GM18868 (cell line): Measurements from ENCODE around the gene ARHGEF25.
A peak's percentile ranks its signal among the peaks of the same experiment; 100 is the strongest.
"Not testable (repeated sequence)": the region's sequence is repeated elsewhere in the genome, so short reads cannot be mapped to it uniquely, and the experiment has no call there.

ENCODE experiments used
- ATAC-seq: cut with Tn5 transposase; IDR thresholded peaks from one replicate; pipeline ENCODE4 v1.9.1; 2021; ENCODE audit warnings: mild to moderate bottlenecking, moderate library complexity; ENCODE audit not compliant: unreplicated experiment

ARHGEF25 gene

GRCh38 chr12:57632958-57633840, 22.0 kb downstream of the ARHGEF25 start, which contains the start of gene B4GALNT1:
TSS of gene B4GALNT1 (minus strand) at chr12:57633201. CDS start at chr12:57632132, 1,069 bp downstream.
- peak; percentile 88 for ATAC-seq

- not testable (repeated sequence) for ATAC-seq
These were observed 25.5 kb downstream of the ARHGEF25 start for GRCh38 chr12:57636731-57637130.

- no peak for ATAC-seq
These were observed 26.1 kb downstream of the ARHGEF25 start for GRCh38 chr12:57637364-57637763.

GRCh38 chr12:57638096-57638495, 26.9 kb downstream of the ARHGEF25 start:
- ATAC-seq: no peak

- ATAC-seq: no peak
These were observed 29.2 kb downstream of the ARHGEF25 start for GRCh38 chr12:57640175-57641042.

- no peak for ATAC-seq
These were observed 30.6 kb downstream of the ARHGEF25 start for GRCh38 chr12:57641699-57642442.

GRCh38 chr12:57645990-57646658, 34.9 kb downstream of the ARHGEF25 start:
- ATAC-seq: not testable (repeated sequence)

GRCh38 chr12:57646659-57647049, 35.4 kb downstream of the ARHGEF25 start:
- ATAC-seq: not testable (repeated sequence)

- no peak for ATAC-seq
These were observed 42.8 kb downstream of the ARHGEF25 start for GRCh38 chr12:57654042-57654441.

GRCh38 chr12:57655541-57656240, 44.5 kb downstream of the ARHGEF25 start:
- no peak for ATAC-seq

- ATAC-seq: not testable (repeated sequence)
These were observed 45.2 kb downstream of the ARHGEF25 start for GRCh38 chr12:57656408-57656807.

- no peak for ATAC-seq
These were observed 46.5 kb downstream of the ARHGEF25 start for GRCh38 chr12:57657744-57658143.

- no peak for ATAC-seq
These were observed 47.7 kb downstream of the ARHGEF25 start for GRCh38 chr12:57658890-57659289.

- no peak for ATAC-seq
These were observed 50.1 kb downstream of the ARHGEF25 start for GRCh38 chr12:57661376-57661775.

GRCh38 chr12:57665066-57665820, 54.0 kb downstream of the ARHGEF25 start:
- not testable (repeated sequence) for ATAC-seq
